Measurements from ENCODE around the gene DEPDC5. TPM values are rescaled to one million over a fixed set of nuclear protein-coding genes. Genes with fewer than 3 reads are reported as not detected.

The DEPDC5 gene
- total RNA-seq, 2 experiments from 2014 or later, result 43.0 to 77.1 TPM

DNA sequence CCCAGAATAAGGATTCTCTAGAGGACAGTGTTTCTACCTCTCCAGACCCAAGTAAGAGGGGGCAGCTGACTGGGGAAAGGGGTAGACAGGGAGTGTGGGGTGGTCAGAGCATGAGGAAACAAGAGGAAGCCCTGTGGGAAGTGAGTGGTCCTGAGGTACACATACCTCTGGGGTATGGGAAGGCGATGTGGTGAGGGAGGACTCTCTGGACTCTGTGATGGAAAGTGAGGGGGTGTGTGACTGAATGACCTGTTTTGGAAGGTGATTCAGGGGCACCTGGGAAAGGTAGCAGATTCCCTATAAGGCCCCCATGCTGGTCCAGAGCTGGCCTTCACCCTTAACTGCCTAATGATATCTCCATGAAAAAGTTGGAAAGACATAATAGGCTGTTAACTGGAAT is 80.1 kb downstream of the DEPDC5 start:
- CTCF ChIA-PET (ENCODE audit: unreplicated experiment), result no interaction called here
- POLR2A ChIA-PET, result no interaction called here
- Histone ChIP-seq H3K4me2 (ENCODE audit: low read length) (no peak overlapping the region), H2AFZ (ENCODE audit: low read length) (no peak overlapping the region), H3K4me1 (ENCODE audit: insufficient read depth, low read length, poor library complexity, severe bottlenecking) (no peaks in the 10 kb centered on the region), H4K20me1 (ENCODE audit: insufficient read depth, low read length) (no peaks in the 10 kb centered on the region), H3K36me3 (ENCODE audit: insufficient read depth, low read length) (peaks cover 86% of the 10 kb centered on the region), H3K9me3 (ENCODE audit: low read length) (no peaks in the 10 kb centered on the region), H3K27ac (ENCODE audit: low read depth, low read length, poor library complexity, severe bottlenecking) (no peak overlapping the region), H3K79me2 (ENCODE audit: insufficient read depth, low read depth, low read length) (no peaks in the 10 kb centered on the region), H3K4me3 (ENCODE audit: low read depth, low read length, poor library complexity, severe bottlenecking) (no peak overlapping the region), H3K9me2 (ENCODE audit: insufficient read depth, low read length) (no peaks in the 10 kb centered on the region)
- intact Hi-C loops (cut with micrococcal nuclease; ENCODE audit: unreplicated experiment), result no loop called here
- no TSS peak for BruUV-seq (replicated peaks)
- no peak for DNase-seq (ENCODE audit: low spot score)
- no peak for TF ChIP-seq CTCF (conservative IDR thresholded peaks at IDR 0.05; ENCODE audit: low read length)
- TF ChIP-seq EZH2phosphoT487 (IDR thresholded peaks at IDR 0.05; ENCODE audit: borderline replicate concordance, low read depth, low read length), result no peak

DNA sequence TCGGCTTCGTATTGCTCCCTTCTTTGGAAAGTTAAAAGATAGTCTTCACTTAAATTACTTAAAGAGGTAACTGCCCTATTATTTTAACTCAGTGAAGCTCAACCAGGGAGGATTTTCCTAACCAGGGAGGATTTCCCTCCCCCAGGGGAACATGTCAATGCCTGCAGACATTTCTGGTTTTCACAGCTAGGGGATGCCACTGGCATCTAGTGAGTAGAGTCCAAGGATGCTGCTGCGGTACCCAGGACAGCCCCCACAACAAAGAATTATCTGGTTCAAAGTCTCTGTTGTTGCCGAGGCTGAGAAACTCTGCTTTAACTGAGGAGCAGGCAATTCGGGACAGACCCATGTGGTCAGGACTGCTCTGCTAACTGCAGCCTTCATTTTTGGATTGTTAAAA is 82.2 kb downstream of the DEPDC5 start:
- ChIA-PET POLR2A (no interaction called here), CTCF (ENCODE audit: unreplicated experiment) (no interaction called here)
- Histone ChIP-seq H3K36me3 (ENCODE audit: insufficient read depth, low read length) (peaks cover 86% of the 10 kb centered on the region), H3K9me3 (ENCODE audit: low read length) (no peaks in the 10 kb centered on the region), H3K4me2 (ENCODE audit: low read length) (no peak overlapping the region), H3K4me1 (ENCODE audit: insufficient read depth, low read length, poor library complexity, severe bottlenecking) (no peaks in the 10 kb centered on the region), H4K20me1 (ENCODE audit: insufficient read depth, low read length) (no peaks in the 10 kb centered on the region), H3K27ac (ENCODE audit: low read depth, low read length, poor library complexity, severe bottlenecking) (no peak overlapping the region), H3K79me2 (ENCODE audit: insufficient read depth, low read depth, low read length) (no peaks in the 10 kb centered on the region), H2AFZ (ENCODE audit: low read length) (no peak overlapping the region), H3K9me2 (ENCODE audit: insufficient read depth, low read length) (no peaks in the 10 kb centered on the region), H3K4me3 (ENCODE audit: low read depth, low read length, poor library complexity, severe bottlenecking) (no peak overlapping the region)
- no peak for DNase-seq (ENCODE audit: low spot score)
- TF ChIP-seq CTCF (conservative IDR thresholded peaks at IDR 0.05; ENCODE audit: low read length) (no peak), EZH2phosphoT487 (IDR thresholded peaks at IDR 0.05; ENCODE audit: borderline replicate concordance, low read depth, low read length) (no peak)
- intact Hi-C loops (cut with micrococcal nuclease; ENCODE audit: unreplicated experiment), result no loop called here
- BruUV-seq (replicated peaks), result no TSS peak

GRCh38 chr22:31838917-31839316 is 85.1 kb downstream of the DEPDC5 start:
- no peak overlapping the region for H3K4me2 ChIP-seq (ENCODE audit: low read length)
- intact Hi-C loops (cut with micrococcal nuclease; ENCODE audit: unreplicated experiment), result no loop called here
- H3K27ac ChIP-seq (ENCODE audit: low read depth, low read length, poor library complexity, severe bottlenecking), result no peak overlapping the region
- POLR2A ChIA-PET, result no interaction called here
- no peak for TF ChIP-seq CTCF (conservative IDR thresholded peaks at IDR 0.05; ENCODE audit: low read length)
- no peak for TF ChIP-seq EZH2phosphoT487 (IDR thresholded peaks at IDR 0.05; ENCODE audit: borderline replicate concordance, low read depth, low read length)
- H3K36me3 ChIP-seq (ENCODE audit: insufficient read depth, low read length), result peaks cover 89% of the 10 kb centered on the region
- H2AFZ ChIP-seq (ENCODE audit: low read length), result no peak overlapping the region
- no peaks in the 10 kb centered on the region for H3K9me2 ChIP-seq (ENCODE audit: insufficient read depth, low read length)
- BruUV-seq (replicated peaks), result no TSS peak
- H3K9me3 ChIP-seq (ENCODE audit: low read length), result no peaks in the 10 kb centered on the region
- CTCF ChIA-PET (ENCODE audit: unreplicated experiment), result no interaction called here
- H3K79me2 ChIP-seq (ENCODE audit: insufficient read depth, low read depth, low read length), result no peaks in the 10 kb centered on the region
- H3K4me1 ChIP-seq (ENCODE audit: insufficient read depth, low read length, poor library complexity, severe bottlenecking), result no peaks in the 10 kb centered on the region
- no peak for DNase-seq (ENCODE audit: low spot score)
- H3K4me3 ChIP-seq (ENCODE audit: low read depth, low read length, poor library complexity, severe bottlenecking), result no peak overlapping the region
- no peaks in the 10 kb centered on the region for H4K20me1 ChIP-seq (ENCODE audit: insufficient read depth, low read length)
